GM12878 (cell line): ENCODE data around the gene PCLO.

Experiments used
- BCL11A ChIP-seq: IDR thresholded peaks from 2 replicates; pipeline ENCODE4 v1.6.1; 2011; ENCODE audit warnings: low read depth, low read length
- CHD1 ChIP-seq: IDR thresholded peaks from 2 replicates; pipeline ENCODE4 v1.6.1; 2012; ENCODE audit warnings: low read depth, low read length, improper control_type of control experiment
- CTCF ChIP-seq, 3 experiments: IDR thresholded peaks in 2 of 3; conservative IDR thresholded peaks in 1 of 3; 2 replicates each; pipeline ENCODE4 v1.5.1; 2011; ENCODE audit warnings: low read depth in 3 of 3, low read length in 3 of 3, mild to moderate bottlenecking in 3 of 3, control low read depth in 2 of 3, moderate library complexity in 2 of 3, inconsistent platforms in 1 of 3, mixed read lengths in 1 of 3; ENCODE audit not compliant: control insufficient read depth in 2 of 3, insufficient read depth in 1 of 3; ENCODE audit errors: extremely low read depth in 1 of 3
- ESRRA ChIP-seq: IDR thresholded peaks from 2 replicates; pipeline ENCODE4 v1.6.1; 2012; ENCODE audit warnings: mild to moderate bottlenecking, low read length, improper control_type of control experiment
- EZH2 ChIP-seq: IDR thresholded peaks from 2 replicates; pipeline ENCODE4 v1.6.1; 2012; ENCODE audit warnings: low read depth, mild to moderate bottlenecking, control low read depth, inconsistent platforms, low read length, borderline replicate concordance; ENCODE audit not compliant: control insufficient read depth
- FOS ChIP-seq: IDR thresholded peaks from 3 replicates; pipeline ENCODE4 v1.6.1; 2011; ENCODE audit warnings: borderline replicate concordance; ENCODE audit not compliant: insufficient read length; ENCODE audit errors: extremely low read depth
- HDAC2 ChIP-seq: fragments of 200-600 bp; sonication (generic); IDR thresholded peaks from 2 replicates; pipeline ENCODE4 v1.6.1; 2017
- JUNB ChIP-seq: IDR thresholded peaks from 2 replicates; pipeline ENCODE4 v1.6.1; 2016; ENCODE audit warnings: antibody characterized with exemption, mild to moderate bottlenecking
- MTA3 ChIP-seq: IDR thresholded peaks from 2 replicates; pipeline ENCODE4 v1.6.1; 2012; ENCODE audit warnings: low read length, inconsistent platforms, borderline replicate concordance
- PAX8 ChIP-seq: fragments of 450-650 bp; IDR thresholded peaks from 2 replicates; pipeline ENCODE4 v1.6.1; 2017; ENCODE audit warnings: mild to moderate bottlenecking, moderate library complexity
- POLR2A ChIP-seq: IDR thresholded peaks from 2 replicates; pipeline ENCODE4 v1.6.1; 2011; ENCODE audit warnings: low read depth, mild to moderate bottlenecking, low read length
- POLR2AphosphoS5 ChIP-seq: IDR thresholded peaks from 2 replicates; pipeline ENCODE4 v1.6.1; 2011; ENCODE audit warnings: mild to moderate bottlenecking, low read length, inconsistent platforms
- RB1 ChIP-seq: fragments of 450-650 bp; formaldehyde crosslinking; IDR thresholded peaks from 2 replicates; pipeline ENCODE4 v1.6.1; 2017; ENCODE audit warnings: mild to moderate bottlenecking, borderline replicate concordance
- SUZ12 ChIP-seq: fragments of 200-600 bp; sonication (generic); IDR thresholded peaks from one replicate; pipeline ENCODE4 v1.6.1; 2018; ENCODE audit warnings: antibody characterized with exemption, mild to moderate bottlenecking; ENCODE audit not compliant: unreplicated experiment

- TF ChIP-seq ESRRA (no peak), PAX8 (no peak), CTCF (IDR thresholded peaks at IDR 0.05 in 2 of 3, conservative IDR thresholded peaks at IDR 0.05 in 1 of 3; ENCODE audit: control insufficient read depth in 2 of 3, extremely low read depth in 1 of 3, insufficient read depth in 1 of 3, low read depth in 3 of 3, low read length in 3 of 3) (no peak), CHD1 (no peak), POLR2A (no peak), HDAC2 (no peak), POLR2AphosphoS5 (no peak), MTA3 (no peak), JUNB (no peak), BCL11A (no peak), EZH2 (no peak), FOS (no peak), RB1 (no peak), SUZ12 (no peak)
Measured at GRCh38 chr7:83190659-83191389, 28.1 kb upstream of the PCLO start.
